ENCODE measurements around the gene EEPD1. TPM values are rescaled to one million over a fixed set of nuclear protein-coding genes. Genes with fewer than 3 reads are reported as not detected.

EEPD1 gene
- total RNA-seq, 1 donor = 5.2 TPM

DNA sequence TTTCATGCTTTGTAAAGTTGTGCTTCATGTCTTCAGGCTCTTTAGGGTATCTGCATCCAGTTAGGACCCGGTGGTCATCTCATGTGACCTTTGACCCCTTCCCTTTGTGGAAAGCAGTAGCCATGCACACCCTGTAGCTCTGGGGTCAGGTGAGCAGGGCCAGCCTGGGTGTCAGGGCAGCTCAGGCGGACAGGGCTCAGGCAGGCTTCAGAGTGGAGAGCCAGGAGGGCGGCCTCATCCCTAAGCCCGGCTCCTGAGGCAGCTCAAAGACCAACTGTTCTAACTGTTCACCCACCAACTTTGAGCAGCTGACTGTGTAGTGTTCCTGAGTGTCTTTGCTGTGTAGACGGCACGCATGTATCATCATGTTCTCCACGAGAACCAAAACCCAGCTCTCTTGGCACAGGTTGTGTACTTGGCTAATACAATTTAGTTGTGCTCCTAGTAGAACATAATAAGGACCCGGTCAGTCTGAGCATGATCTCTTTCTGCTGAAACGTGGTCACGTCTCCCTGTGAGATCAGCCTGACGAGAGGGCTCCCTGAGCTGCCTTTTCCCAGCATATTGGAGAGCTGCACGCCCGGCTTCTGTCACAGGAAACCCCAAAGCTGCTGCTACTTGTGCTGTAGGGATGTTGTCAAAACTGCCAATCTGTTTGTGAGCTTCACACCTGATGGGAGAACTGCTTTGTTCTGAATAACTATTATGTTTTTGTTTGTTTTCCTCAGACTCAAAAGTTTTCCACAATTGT, 30.0 kb downstream of the EEPD1 start:
- TF ChIP-seq, protein P1, sequence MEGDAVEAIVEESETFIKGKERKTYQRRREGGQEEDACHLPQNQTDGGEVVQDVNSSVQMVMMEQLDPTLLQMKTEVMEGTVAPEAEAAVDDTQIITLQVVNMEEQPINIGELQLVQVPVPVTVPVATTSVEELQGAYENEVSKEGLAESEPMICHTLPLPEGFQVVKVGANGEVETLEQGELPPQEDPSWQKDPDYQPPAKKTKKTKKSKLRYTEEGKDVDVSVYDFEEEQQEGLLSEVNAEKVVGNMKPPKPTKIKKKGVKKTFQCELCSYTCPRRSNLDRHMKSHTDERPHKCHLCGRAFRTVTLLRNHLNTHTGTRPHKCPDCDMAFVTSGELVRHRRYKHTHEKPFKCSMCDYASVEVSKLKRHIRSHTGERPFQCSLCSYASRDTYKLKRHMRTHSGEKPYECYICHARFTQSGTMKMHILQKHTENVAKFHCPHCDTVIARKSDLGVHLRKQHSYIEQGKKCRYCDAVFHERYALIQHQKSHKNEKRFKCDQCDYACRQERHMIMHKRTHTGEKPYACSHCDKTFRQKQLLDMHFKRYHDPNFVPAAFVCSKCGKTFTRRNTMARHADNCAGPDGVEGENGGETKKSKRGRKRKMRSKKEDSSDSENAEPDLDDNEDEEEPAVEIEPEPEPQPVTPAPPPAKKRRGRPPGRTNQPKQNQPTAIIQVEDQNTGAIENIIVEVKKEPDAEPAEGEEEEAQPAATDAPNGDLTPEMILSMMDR (IDR thresholded peaks at IDR 0.05; ENCODE audit: insufficient read depth, low read depth, low read length) = no peak
- DNase-seq (ENCODE audit: low read depth) = no peak
- H3K4me3 ChIP-seq (ENCODE audit: low read depth, low read length) = no peak overlapping the region

DNA sequence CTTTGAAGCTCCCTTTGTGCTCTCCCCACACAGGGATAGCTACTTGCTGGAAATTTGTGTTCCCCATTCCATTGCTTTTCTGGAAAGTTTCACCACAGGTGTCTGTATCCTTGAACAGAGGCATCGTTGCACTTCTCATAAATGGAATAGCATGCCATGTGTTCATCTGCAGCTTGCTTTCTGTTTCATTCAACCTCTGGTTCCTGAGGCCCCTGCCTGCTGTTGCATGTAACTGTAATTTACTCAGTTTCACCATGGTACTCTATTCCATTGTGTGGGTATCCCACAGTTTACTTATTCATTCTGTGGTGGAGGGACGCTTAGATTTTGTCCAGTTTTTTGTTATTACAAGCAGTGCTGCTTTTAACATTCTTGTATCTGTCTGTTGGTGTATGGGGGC, 32.0 kb downstream of the EEPD1 start:
- TF ChIP-seq, protein P1 (IDR thresholded peaks at IDR 0.05; ENCODE audit: insufficient read depth, low read depth, low read length) = no peak
- H3K4me3 ChIP-seq (ENCODE audit: low read depth, low read length) = no peak overlapping the region
- no peak for DNase-seq (ENCODE audit: low read depth)

DNA sequence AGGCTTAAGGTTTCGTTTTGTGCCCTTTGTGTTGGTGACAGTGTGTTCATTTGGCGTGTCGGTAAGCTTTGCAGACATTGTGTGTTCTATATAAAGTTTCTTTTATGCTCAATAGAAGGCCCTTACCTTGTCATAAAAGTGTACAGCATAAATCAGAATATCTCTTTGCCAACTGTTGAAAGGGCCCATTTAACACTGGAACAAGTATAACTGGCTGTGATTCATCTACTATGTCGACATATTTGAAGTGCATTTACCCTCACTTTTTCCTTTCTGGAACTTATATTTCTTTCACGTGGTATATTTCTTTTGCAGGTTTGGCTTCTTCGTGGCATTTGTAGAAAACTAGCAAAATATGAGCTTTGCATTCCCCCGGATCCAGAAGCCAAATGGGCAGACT, 32.7 kb downstream of the EEPD1 start:
- no peak for DNase-seq (ENCODE audit: low read depth)
- TF ChIP-seq, protein P1 (IDR thresholded peaks at IDR 0.05; ENCODE audit: insufficient read depth, low read depth, low read length) = no peak
- H3K4me3 ChIP-seq (ENCODE audit: low read depth, low read length) = no peak overlapping the region

DNA sequence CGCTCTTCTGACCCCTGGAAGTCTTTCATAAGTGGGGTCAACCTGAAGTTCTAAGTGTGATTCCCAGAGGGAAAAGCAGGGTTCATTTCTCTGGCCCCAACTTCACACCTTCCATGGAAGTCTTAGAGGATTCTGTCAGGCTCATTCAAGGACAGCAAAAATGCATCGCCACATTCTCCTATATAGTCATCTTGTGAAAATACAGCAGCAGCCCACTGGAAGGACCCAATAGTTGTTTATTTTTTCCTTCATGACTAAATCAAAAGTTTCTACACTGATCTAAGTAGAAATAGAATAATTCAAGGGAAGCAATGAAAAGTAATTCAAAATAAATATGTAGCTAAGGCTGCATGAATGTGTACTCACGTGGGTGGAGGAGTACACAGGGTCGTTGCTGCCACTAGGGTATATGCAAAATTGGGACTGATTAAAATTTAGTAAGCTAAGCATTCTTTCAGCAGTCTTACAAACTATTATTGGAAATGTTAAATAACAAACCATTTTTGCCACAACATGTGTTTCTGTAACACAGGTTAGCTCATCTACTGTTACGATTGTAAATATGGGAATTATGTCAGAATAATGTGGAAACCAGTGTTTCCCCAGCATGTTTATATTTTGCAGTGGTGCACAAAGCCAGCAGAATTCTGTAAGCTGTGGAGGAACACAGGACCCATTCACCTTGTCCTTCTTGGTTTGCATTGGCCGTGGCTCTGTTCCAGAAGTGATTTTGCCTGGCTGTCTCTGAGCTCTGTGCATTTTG, 33.5 kb downstream of the EEPD1 start:
- DNase-seq (ENCODE audit: low read depth) = peak; percentile 48
- H3K4me3 ChIP-seq (ENCODE audit: low read depth, low read length) = no peak overlapping the region
- TF ChIP-seq, protein P1 (IDR thresholded peaks at IDR 0.05; ENCODE audit: insufficient read depth, low read depth, low read length) = no peak

DNA sequence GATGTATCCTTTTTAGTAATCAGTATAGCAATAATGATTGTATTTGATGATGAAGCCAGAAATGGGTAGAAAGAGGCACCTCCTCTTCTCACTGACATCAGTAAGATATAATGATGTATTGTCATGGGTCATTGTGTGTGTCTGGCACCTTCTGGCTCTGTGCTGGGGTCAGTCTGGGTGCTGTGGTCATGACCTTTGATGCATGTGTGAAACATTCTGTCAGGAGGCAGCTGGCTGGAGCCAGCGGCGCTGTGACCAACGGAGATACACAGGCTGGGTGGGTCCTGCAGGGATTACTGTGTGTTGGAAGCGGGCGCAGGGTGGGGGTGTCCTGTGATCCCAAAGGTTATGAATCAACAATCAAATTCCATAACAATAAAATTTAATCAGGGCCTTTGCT, 35.2 kb downstream of the EEPD1 start:
- peak; percentile 33 for DNase-seq (ENCODE audit: low read depth)
- TF ChIP-seq, protein P1 (IDR thresholded peaks at IDR 0.05; ENCODE audit: insufficient read depth, low read depth, low read length) = no peak

DNA sequence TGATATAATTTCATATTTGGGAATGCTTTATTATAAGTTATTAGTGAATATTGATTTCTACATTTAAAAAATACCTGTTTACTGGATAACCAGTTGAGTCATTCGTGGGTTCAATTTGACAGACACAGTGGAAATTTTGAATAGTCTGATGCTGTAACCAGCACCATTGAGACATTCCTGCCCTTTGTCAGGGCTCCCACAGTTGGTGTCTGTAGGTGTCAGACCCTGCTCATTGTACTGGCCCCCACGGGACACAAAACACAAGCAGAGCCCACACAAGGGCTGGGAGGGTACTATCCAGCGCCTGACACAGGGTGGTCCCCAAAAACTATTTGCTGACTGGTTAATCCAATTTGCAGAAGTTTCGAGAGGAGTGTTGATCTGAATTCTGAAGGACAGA, 35.9 kb downstream of the EEPD1 start:
- DNase-seq (ENCODE audit: low read depth) = no peak
- H3K4me3 ChIP-seq (ENCODE audit: low read depth, low read length) = no peak overlapping the region
- TF ChIP-seq, protein P1 (IDR thresholded peaks at IDR 0.05; ENCODE audit: insufficient read depth, low read depth, low read length) = no peak

More for the DNA sequence above, 35.2 kb downstream of the EEPD1 start:
- no peak overlapping the region for H3K4me3 ChIP-seq (ENCODE audit: low read depth, low read length)

All from fibroblast of villous mesenchyme (primary cell).